ENCODE data around the gene KCNJ8. TPM values are rescaled to one million over a fixed set of nuclear protein-coding genes. Genes with fewer than 3 reads are reported as not detected.

The KCNJ8 gene
- total RNA-seq, 1 donor from 2014 or later = 15.0 TPM

Other genes starting within 250 kb of the KCNJ8 start
- gene SPX, start 248.4 kb downstream of the KCNJ8 start, total RNA-seq = 0.29 TPM
- not detected for gene GYS2, start 169.9 kb downstream of the KCNJ8 start, total RNA-seq
- gene LDHB, start 116.9 kb downstream of the KCNJ8 start, total RNA-seq = 563 TPM
- 33.3 TPM for gene ABCC9, start 166.7 kb upstream of the KCNJ8 start, total RNA-seq

All from mucosa of gallbladder (tissue), 1 donor.